HuH-7 (cell line): ENCODE measurements around the gene RFXANK.
A peak's percentile ranks its signal among the peaks of the same experiment; 100 is the strongest.
"Not testable (repeated sequence)": the region's sequence is repeated elsewhere in the genome, so short reads cannot be mapped to it uniquely, and the experiment has no call there.

Experiments used
- DNase-seq: peaks from one replicate; pipeline ENCODE4 v3.0.0; 2011; ENCODE audit warnings: low spot score

RFXANK gene

GRCh38 chr19:19206938-19207337, 14.9 kb downstream of the RFXANK start:
- DNase-seq, result no peak

- DNase-seq, result no peak
These were observed 15.8 kb downstream of the RFXANK start for GRCh38 chr19:19207637-19208572.

- DNase-seq, result no peak
These were observed 17.3 kb downstream of the RFXANK start for GRCh38 chr19:19209372-19209771.

GRCh38 chr19:19211499-19212420, 19.7 kb downstream of the RFXANK start, which contains the start of gene NCAN:
NCAN (plus strand) TSS chr19:19211958; CDS start chr19:19216954, 4,996 bp downstream.
- DNase-seq, result no peak

GRCh38 chr19:19212916-19213315, 20.9 kb downstream of the RFXANK start:
- no peak for DNase-seq

- no peak for DNase-seq
These were observed 21.5 kb downstream of the RFXANK start for GRCh38 chr19:19213426-19214158.

GRCh38 chr19:19214159-19214490, 22.1 kb downstream of the RFXANK start:
- DNase-seq, result no peak

GRCh38 chr19:19214892-19215291, 22.8 kb downstream of the RFXANK start:
- DNase-seq, result peak; percentile 93

- no peak for DNase-seq
These were observed 23.7 kb downstream of the RFXANK start for GRCh38 chr19:19215792-19216191.

- DNase-seq, result no peak
These were observed 25.0 kb downstream of the RFXANK start for GRCh38 chr19:19217099-19217498.

GRCh38 chr19:19218911-19219310, 26.9 kb downstream of the RFXANK start:
- DNase-seq, result no peak

GRCh38 chr19:19221000-19221399, 28.9 kb downstream of the RFXANK start:
- not testable (repeated sequence) for DNase-seq

- no peak for DNase-seq
These were observed 31.0 kb downstream of the RFXANK start for GRCh38 chr19:19223060-19223459.

GRCh38 chr19:19223636-19224035, 31.6 kb downstream of the RFXANK start:
- no peak for DNase-seq

GRCh38 chr19:19224150-19224851, 32.2 kb downstream of the RFXANK start:
- DNase-seq, result no peak

- peak; percentile 100 for DNase-seq
These were observed 32.9 kb downstream of the RFXANK start for GRCh38 chr19:19224852-19225494.

GRCh38 chr19:19226204-19226603, 34.1 kb downstream of the RFXANK start:
- no peak for DNase-seq

GRCh38 chr19:19226663-19227062, 34.6 kb downstream of the RFXANK start:
- DNase-seq, result no peak

- no peak for DNase-seq
These were observed 35.2 kb downstream of the RFXANK start for GRCh38 chr19:19227217-19227616.

GRCh38 chr19:19229701-19230100, 37.6 kb downstream of the RFXANK start:
- no peak for DNase-seq

- no peak for DNase-seq
These were observed 38.9 kb downstream of the RFXANK start for GRCh38 chr19:19230999-19231398.
